ENCODE measurements around the gene CHSY1.
A peak's percentile ranks its signal among the peaks of the same experiment; 100 is the strongest.

CHSY1 gene

DNA sequence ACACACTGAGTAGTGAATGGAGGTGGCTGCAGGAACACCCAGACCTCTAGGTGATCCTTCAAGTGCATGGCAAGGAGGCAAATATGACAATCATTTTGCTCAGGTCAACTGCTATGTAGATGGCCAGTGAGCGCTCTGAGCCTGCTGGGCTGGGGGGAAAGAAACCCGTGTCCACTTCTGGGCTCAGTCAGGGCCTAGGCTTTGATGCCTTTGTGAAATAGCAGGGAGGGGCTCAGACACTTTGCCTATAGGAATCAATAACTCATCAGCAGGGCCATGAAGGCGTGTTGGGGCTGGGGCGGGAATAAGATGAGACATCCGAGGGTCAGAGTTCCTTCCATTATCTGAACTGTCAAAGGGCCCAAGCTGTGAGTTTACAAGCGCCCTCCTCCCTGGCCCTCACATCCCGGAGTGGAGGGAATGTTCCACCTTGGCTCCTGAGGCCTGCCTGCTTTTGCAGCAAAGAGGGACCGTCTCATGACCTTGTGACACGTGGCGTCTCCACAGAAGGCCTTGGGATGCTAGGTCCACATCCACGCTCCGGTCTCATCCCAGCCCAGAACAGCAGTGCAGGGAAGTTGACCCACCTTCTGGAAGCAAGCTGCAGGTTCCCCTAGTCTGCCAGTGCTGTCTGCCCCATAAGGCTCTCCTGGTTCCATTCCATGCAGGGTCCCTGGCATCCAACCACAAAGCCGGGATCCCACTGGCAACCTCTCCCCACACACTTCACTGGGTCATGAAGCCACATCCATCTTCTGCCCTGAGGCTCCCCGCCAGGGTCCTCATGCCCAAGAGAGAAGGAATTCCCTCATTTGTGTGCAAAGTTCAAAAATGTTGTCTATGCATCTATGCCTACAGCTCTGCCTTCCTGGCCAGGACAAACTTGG, 78.4 kb downstream of the CHSY1 start:
- peak; percentile 48 for DNase-seq (ENCODE audit: low spot score)
- peaks cover 39% of the 10 kb centered on the region for H3K36me3 ChIP-seq (ENCODE audit: low read depth)
- no peaks in the 10 kb centered on the region for H3K27me3 ChIP-seq (ENCODE audit: insufficient read depth, poor library complexity, severe bottlenecking)
- ATAC-seq (ENCODE audit: low read depth), result no peak
- peaks cover 52% of the 10 kb centered on the region for H3K4me1 ChIP-seq (ENCODE audit: insufficient read depth, poor library complexity, severe bottlenecking)
- TF ChIP-seq, protein P1, sequence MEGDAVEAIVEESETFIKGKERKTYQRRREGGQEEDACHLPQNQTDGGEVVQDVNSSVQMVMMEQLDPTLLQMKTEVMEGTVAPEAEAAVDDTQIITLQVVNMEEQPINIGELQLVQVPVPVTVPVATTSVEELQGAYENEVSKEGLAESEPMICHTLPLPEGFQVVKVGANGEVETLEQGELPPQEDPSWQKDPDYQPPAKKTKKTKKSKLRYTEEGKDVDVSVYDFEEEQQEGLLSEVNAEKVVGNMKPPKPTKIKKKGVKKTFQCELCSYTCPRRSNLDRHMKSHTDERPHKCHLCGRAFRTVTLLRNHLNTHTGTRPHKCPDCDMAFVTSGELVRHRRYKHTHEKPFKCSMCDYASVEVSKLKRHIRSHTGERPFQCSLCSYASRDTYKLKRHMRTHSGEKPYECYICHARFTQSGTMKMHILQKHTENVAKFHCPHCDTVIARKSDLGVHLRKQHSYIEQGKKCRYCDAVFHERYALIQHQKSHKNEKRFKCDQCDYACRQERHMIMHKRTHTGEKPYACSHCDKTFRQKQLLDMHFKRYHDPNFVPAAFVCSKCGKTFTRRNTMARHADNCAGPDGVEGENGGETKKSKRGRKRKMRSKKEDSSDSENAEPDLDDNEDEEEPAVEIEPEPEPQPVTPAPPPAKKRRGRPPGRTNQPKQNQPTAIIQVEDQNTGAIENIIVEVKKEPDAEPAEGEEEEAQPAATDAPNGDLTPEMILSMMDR (IDR thresholded peaks at IDR 0.05; ENCODE audit: poor library complexity, severe bottlenecking), result no peak
- H3K9me3 ChIP-seq (ENCODE audit: severe bottlenecking), result no peaks in the 10 kb centered on the region
- H3K4me3 ChIP-seq (ENCODE audit: severe bottlenecking), result no peak overlapping the region
- peak overlapping the region; percentile 97 for H3K27ac ChIP-seq (ENCODE audit: poor library complexity, severe bottlenecking)

DNA sequence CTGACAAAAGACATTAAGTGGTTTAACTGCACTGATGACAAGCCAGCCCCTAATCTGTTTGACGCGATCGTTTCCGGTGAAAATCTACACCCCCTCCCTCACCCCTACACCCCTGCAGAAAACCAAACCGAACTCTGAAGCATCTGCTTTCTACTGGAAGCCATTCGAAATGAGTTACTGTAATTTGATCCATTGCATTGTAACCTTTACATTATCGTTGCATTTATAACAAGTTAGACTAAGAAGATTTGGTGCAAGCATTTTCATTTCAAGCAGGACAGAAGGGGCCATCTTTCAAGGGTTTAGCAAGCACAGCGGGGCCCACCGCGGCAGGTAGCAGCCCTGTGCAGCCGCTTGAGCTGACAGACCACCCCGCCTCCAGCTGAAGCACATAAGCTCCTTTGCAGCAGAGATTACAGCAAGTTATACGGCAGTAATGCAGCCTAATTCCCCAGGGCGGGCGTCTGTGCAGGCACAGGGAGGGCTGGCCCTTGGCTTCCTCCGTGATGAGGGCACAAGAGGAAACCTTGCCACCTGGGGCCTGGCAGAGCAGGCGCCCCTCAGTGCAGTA, 79.3 kb downstream of the CHSY1 start:
- Histone ChIP-seq H3K4me1 (ENCODE audit: insufficient read depth, poor library complexity, severe bottlenecking) (peaks cover 61% of the 10 kb centered on the region), H3K27ac (ENCODE audit: poor library complexity, severe bottlenecking) (peak overlapping the region; percentile 97), H3K27me3 (ENCODE audit: insufficient read depth, poor library complexity, severe bottlenecking) (no peaks in the 10 kb centered on the region), H3K4me3 (ENCODE audit: severe bottlenecking) (no peak overlapping the region), H3K9me3 (ENCODE audit: severe bottlenecking) (no peaks in the 10 kb centered on the region), H3K36me3 (ENCODE audit: low read depth) (peaks cover 30% of the 10 kb centered on the region)
- DNase-seq (ENCODE audit: low spot score) (peak; percentile 64), ATAC-seq (ENCODE audit: low read depth) (no peak)
- TF ChIP-seq, protein P1 (IDR thresholded peaks at IDR 0.05; ENCODE audit: poor library complexity, severe bottlenecking), result no peak

DNA sequence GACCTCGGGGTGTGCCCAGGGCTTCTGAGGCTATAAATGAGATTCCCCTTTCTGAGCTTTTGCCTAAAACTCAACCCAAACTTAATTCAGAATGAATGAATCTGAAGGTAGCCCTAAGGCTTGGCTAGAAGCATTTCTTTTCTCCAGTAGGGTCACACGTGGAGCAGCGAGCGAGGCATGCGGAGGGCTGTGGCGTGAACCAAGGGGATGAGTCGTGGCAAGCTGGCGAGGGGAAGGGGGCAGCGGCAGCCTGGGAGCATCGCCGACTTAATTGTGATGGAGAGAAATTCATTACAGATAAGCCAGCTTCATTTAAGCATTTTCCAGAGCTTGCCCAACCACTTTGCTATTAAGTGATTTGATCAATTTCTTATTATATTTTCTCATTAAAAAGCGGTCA, 79.9 kb downstream of the CHSY1 start:
- peaks cover 24% of the 10 kb centered on the region for H3K36me3 ChIP-seq (ENCODE audit: low read depth)
- H3K27me3 ChIP-seq (ENCODE audit: insufficient read depth, poor library complexity, severe bottlenecking), result no peaks in the 10 kb centered on the region
- peak overlapping the region; percentile 97 for H3K27ac ChIP-seq (ENCODE audit: poor library complexity, severe bottlenecking)
- ATAC-seq (ENCODE audit: low read depth), result no peak
- peak; percentile 39 for DNase-seq (ENCODE audit: low spot score)
- peaks cover 62% of the 10 kb centered on the region for H3K4me1 ChIP-seq (ENCODE audit: insufficient read depth, poor library complexity, severe bottlenecking)
- TF ChIP-seq, protein P1 (IDR thresholded peaks at IDR 0.05; ENCODE audit: poor library complexity, severe bottlenecking), result no peak
- H3K4me3 ChIP-seq (ENCODE audit: severe bottlenecking), result no peak overlapping the region
- no peaks in the 10 kb centered on the region for H3K9me3 ChIP-seq (ENCODE audit: severe bottlenecking)

DNA sequence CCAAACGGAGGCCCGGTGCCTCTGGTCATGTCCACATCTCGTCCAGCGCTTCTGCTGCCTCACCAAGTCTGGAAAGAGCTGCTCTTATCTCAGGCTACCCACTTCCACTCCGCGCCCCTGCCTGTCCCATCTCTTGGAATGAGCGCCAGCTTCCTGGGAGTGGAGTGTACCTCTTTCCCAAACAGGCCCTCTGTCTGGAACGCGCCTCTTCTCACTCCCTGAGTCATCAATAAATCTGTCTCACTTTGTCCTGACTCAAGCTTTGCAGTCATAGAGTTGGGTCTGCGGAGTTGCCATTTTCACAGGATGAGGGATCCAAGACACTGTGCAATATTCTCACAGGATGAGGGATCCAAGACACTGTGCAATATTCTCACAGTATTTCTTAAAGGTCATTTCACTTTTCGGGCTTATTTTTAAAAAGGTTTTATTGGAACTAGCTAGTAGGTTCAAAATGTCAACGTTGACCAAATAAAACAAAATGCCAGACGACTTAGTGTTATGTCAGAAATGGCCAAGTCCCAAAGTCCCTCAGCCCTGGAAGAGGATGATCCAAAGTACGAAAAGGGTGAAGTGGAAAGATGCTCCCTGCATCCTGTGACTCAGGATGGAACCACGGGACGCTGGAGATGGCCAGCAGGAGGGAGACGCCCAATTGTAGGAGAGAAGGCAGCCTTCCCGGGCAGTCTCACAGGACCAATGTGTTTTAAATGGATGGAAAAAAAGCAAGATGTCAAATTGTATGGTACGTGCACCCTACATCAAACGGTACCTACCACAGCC, 81.1 kb downstream of the CHSY1 start:
- Histone ChIP-seq H3K4me3 (ENCODE audit: severe bottlenecking) (no peak overlapping the region), H3K36me3 (ENCODE audit: low read depth) (peaks cover 14% of the 10 kb centered on the region), H3K27ac (ENCODE audit: poor library complexity, severe bottlenecking) (peak overlapping the region; percentile 97), H3K4me1 (ENCODE audit: insufficient read depth, poor library complexity, severe bottlenecking) (peaks cover 58% of the 10 kb centered on the region), H3K27me3 (ENCODE audit: insufficient read depth, poor library complexity, severe bottlenecking) (no peaks in the 10 kb centered on the region), H3K9me3 (ENCODE audit: severe bottlenecking) (peaks cover 10% of the 10 kb centered on the region)
- DNase-seq (ENCODE audit: low spot score), result peak; percentile 89
- TF ChIP-seq, protein P1 (IDR thresholded peaks at IDR 0.05; ENCODE audit: poor library complexity, severe bottlenecking), result no peak
- ATAC-seq (ENCODE audit: low read depth), result peak; percentile 81
